H1 (cell line): Measurements from ENCODE around the gene PFKP.

Experiments
- EP300 ChIP-seq, 2 experiments: IDR thresholded peaks; 1 replicate in 1 of 2; 2 replicates in 1 of 2; pipeline ENCODE4 v1.6.1; 2011 to 2012; ENCODE audit warnings: low read depth in 2 of 2, low read length in 2 of 2, mild to moderate bottlenecking in 2 of 2, borderline replicate concordance in 1 of 2, inconsistent platforms in 1 of 2, moderate library complexity in 1 of 2
- POLR2AphosphoS5 ChIP-seq: IDR thresholded peaks from 2 replicates; pipeline ENCODE4 v1.6.1; 2011; ENCODE audit warnings: low read depth, low read length
- SP1 ChIP-seq: IDR thresholded peaks from 2 replicates; pipeline ENCODE4 v1.6.1; 2011; ENCODE audit warnings: low read depth, low read length
- SRF ChIP-seq: IDR thresholded peaks from 2 replicates; pipeline ENCODE4 v1.6.1; 2011; ENCODE audit warnings: mild to moderate bottlenecking, low read depth, low read length, moderate library complexity
- TF ChIP-seq, protein P1 (sequence below), 3 experiments: IDR thresholded peaks; 1 replicate in 2 of 3; 2 replicates in 1 of 3; pipeline versions ENCODE4 v1.5.1 to v1.6.1; 2011; ENCODE audit warnings: low read length in 3 of 3, mild to moderate bottlenecking in 3 of 3, inconsistent platforms in 2 of 3, low read depth in 1 of 3, moderate library complexity in 1 of 3; ENCODE audit not compliant: insufficient read depth in 1 of 3; ENCODE audit errors: control extremely low read depth in 1 of 3
- TF ChIP-seq, protein P2 (sequence below): IDR thresholded peaks from 2 replicates; pipeline ENCODE4 v1.6.1; 2012; ENCODE audit warnings: low read length, inconsistent platforms

DNA sequence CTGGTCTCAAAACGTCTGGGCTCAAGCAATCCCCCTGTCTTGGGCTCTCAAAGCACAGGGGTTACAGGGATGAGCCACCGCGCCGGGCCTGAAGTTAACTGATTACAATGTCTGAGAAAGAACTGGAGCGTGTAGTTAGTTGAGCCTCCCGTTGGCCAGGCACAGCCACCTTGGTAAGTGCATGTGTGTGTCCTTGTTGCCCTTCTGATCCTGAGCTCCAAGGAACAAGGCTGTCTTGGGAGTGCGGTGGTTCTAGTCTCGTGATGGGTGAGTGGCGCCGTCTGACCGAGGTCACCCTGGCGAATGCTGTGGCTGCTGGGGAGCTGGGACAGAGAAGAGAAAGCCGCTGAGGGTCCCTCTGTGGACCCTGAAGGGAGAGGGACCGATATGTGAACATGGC is 54.7 kb downstream of the PFKP start:
- TF ChIP-seq, protein P1, sequence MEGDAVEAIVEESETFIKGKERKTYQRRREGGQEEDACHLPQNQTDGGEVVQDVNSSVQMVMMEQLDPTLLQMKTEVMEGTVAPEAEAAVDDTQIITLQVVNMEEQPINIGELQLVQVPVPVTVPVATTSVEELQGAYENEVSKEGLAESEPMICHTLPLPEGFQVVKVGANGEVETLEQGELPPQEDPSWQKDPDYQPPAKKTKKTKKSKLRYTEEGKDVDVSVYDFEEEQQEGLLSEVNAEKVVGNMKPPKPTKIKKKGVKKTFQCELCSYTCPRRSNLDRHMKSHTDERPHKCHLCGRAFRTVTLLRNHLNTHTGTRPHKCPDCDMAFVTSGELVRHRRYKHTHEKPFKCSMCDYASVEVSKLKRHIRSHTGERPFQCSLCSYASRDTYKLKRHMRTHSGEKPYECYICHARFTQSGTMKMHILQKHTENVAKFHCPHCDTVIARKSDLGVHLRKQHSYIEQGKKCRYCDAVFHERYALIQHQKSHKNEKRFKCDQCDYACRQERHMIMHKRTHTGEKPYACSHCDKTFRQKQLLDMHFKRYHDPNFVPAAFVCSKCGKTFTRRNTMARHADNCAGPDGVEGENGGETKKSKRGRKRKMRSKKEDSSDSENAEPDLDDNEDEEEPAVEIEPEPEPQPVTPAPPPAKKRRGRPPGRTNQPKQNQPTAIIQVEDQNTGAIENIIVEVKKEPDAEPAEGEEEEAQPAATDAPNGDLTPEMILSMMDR (IDR thresholded peaks at IDR 0.05; ENCODE audit: control extremely low read depth in 1 of 3, insufficient read depth in 1 of 3, low read depth in 1 of 3, low read length in 3 of 3) = no peak
- TF ChIP-seq EP300 (IDR thresholded peaks at IDR 0.05; ENCODE audit: borderline replicate concordance in 1 of 2, low read depth in 2 of 2, low read length in 2 of 2) (no peak), SP1 (no peak), SRF (no peak), POLR2AphosphoS5 (no peak)
- TF ChIP-seq, protein P2, sequence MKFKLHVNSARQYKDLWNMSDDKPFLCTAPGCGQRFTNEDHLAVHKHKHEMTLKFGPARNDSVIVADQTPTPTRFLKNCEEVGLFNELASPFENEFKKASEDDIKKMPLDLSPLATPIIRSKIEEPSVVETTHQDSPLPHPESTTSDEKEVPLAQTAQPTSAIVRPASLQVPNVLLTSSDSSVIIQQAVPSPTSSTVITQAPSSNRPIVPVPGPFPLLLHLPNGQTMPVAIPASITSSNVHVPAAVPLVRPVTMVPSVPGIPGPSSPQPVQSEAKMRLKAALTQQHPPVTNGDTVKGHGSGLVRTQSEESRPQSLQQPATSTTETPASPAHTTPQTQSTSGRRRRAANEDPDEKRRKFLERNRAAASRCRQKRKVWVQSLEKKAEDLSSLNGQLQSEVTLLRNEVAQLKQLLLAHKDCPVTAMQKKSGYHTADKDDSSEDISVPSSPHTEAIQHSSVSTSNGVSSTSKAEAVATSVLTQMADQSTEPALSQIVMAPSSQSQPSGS = no peak
